HepG2 (cell line): ENCODE results near the gene KRTAP12-2. TPM values are rescaled to one million over a fixed set of nuclear protein-coding genes. Genes with fewer than 3 reads are reported as not detected.

Experiments used
- CSRNP2 ChIP-seq: sonication (generic); formaldehyde crosslinking; conservative IDR thresholded peaks from 2 replicates; pipeline ENCODE4 v1.8.0; 2022; ENCODE audit warnings: low read depth, missing genetic modification reagents
- EZH2 ChIP-seq: conservative IDR thresholded peaks from 2 replicates; pipeline ENCODE4 v1.6.1; 2012; ENCODE audit warnings: mild to moderate bottlenecking, low read depth, low read length, moderate library complexity
- FOXJ3 ChIP-seq: sonication (generic); formaldehyde crosslinking; IDR thresholded peaks from 2 replicates; pipeline ENCODE4 v1.4.0; 2020; ENCODE audit warnings: missing genetic modification reagents, mild to moderate bottlenecking, borderline replicate concordance
- HDAC1 ChIP-seq: sonication (generic); formaldehyde crosslinking; IDR thresholded peaks from 2 replicates; pipeline ENCODE4 v1.5.1; 2020; ENCODE audit warnings: mild to moderate bottlenecking, missing genetic modification reagents
- MAF1 ChIP-seq: sonication (generic); formaldehyde crosslinking; IDR thresholded peaks from 2 replicates; pipeline ENCODE4 v1.5.0; 2020; ENCODE audit warnings: missing genetic modification reagents, borderline replicate concordance
- PAF1 ChIP-seq: IDR thresholded peaks from 2 replicates; pipeline ENCODE4 v1.6.1; 2016; ENCODE audit warnings: missing genetic modification reagents, missing compliant biosample characterization
- PHF5A ChIP-seq: IDR thresholded peaks from one replicate; pipeline ENCODE4 v1.6.1; 2018; ENCODE audit warnings: low read depth, missing genetic modification reagents; ENCODE audit not compliant: unreplicated experiment
- PLRG1 ChIP-seq: fragments of 450-650 bp; conservative IDR thresholded peaks from 2 replicates; pipeline ENCODE4 v1.6.1; 2016
- PPARG ChIP-seq: conservative IDR thresholded peaks from 2 replicates; pipeline ENCODE4 v1.6.1; 2016; ENCODE audit warnings: missing biosample characterization, missing genetic modification reagents
- SIX4 ChIP-seq: sonication (generic); formaldehyde crosslinking; IDR thresholded peaks from 2 replicates; pipeline ENCODE4 v1.4.0; 2020; ENCODE audit warnings: missing genetic modification reagents
- ZBTB39 ChIP-seq: sonication (generic); formaldehyde crosslinking; IDR thresholded peaks from 2 replicates; pipeline ENCODE4 v1.5.0; 2020; ENCODE audit warnings: missing genetic modification reagents
- polyA plus RNA-seq, 8 experiments: library from polyadenylated mRNA; depleted of rRNA in 3 of 8; stranded (reverse) in 7 of 8; unstranded in 1 of 8; fragments of >200 nt; fragmentation: Illumina TruSeq in 4 of 8; extraction: Trizol in 4 of 8; gene quantifications; 2 replicates each; pipeline versions ENCODE4 v1.2.1 to v1.2.3, GENCODE V29; 2011 to 2016; ENCODE audit warnings: low read depth in 4 of 8, missing spikeins in 1 of 8, mixed read lengths in 1 of 8; ENCODE audit not compliant: insufficient read depth in 1 of 8
- total RNA-seq, 5 experiments: library from RNA; depleted of rRNA; stranded (reverse); fragments of >200 nt; fragmentation: Illumina TruSeq; extraction: Trizol; gene quantifications; 2 replicates each; pipeline ENCODE4 v1.2.3, GENCODE V29; 2016; ENCODE audit warnings: low read depth in 1 of 5
- TF ChIP-seq, protein P1 (sequence below): sonication (generic); formaldehyde crosslinking; IDR thresholded peaks from 2 replicates; pipeline ENCODE4 v1.5.0; 2020; ENCODE audit warnings: missing genetic modification reagents
- TF ChIP-seq, protein P2 (sequence below): sonication (generic); formaldehyde crosslinking; conservative IDR thresholded peaks from 2 replicates; pipeline ENCODE4 v1.4.0; 2020; ENCODE audit warnings: missing genetic modification reagents
- TF ChIP-seq, protein P3 (sequence below): sonication (generic); formaldehyde crosslinking; IDR thresholded peaks from 2 replicates; pipeline ENCODE4 v1.4.0; 2020; ENCODE audit warnings: missing genetic modification reagents, mild to moderate bottlenecking, borderline replicate concordance

Gene KRTAP12-2
- total and polyA plus RNA-seq, 2 of the 13 experiments (the other 11 are each of a cell fraction or from before 2014, with no cell fraction given) = not detected

- TF ChIP-seq, protein P1, sequence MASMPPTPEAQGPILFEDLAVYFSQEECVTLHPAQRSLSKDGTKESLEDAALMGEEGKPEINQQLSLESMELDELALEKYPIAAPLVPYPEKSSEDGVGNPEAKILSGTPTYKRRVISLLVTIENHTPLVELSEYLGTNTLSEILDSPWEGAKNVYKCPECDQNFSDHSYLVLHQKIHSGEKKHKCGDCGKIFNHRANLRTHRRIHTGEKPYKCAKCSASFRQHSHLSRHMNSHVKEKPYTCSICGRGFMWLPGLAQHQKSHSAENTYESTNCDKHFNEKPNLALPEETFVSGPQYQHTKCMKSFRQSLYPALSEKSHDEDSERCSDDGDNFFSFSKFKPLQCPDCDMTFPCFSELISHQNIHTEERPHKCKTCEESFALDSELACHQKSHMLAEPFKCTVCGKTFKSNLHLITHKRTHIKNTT (CRISPR knock-in tag) = no peak
- TF ChIP-seq PHF5A (CRISPR knock-in tag) (no peak), PLRG1 (no peak), PAF1 (no peak), HDAC1 (CRISPR knock-in tag) (no peak; the same call in 1 of the 2 replicates), EZH2 (no peak), ZBTB39 (CRISPR knock-in tag) (no peak), PPARG (CRISPR knock-in tag) (peak; percentile 60; the same call in 1 of the 2 replicates), CSRNP2 (CRISPR knock-in tag) (no peak), FOXJ3 (CRISPR knock-in tag) (no peak), MAF1 (CRISPR knock-in tag) (no peak), SIX4 (no peak)
- TF ChIP-seq, protein P2, sequence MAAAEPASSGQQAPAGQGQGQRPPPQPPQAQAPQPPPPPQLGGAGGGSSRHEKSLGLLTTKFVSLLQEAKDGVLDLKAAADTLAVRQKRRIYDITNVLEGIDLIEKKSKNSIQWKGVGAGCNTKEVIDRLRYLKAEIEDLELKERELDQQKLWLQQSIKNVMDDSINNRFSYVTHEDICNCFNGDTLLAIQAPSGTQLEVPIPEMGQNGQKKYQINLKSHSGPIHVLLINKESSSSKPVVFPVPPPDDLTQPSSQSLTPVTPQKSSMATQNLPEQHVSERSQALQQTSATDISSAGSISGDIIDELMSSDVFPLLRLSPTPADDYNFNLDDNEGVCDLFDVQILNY (CRISPR knock-in tag) = no peak
- TF ChIP-seq, protein P3, sequence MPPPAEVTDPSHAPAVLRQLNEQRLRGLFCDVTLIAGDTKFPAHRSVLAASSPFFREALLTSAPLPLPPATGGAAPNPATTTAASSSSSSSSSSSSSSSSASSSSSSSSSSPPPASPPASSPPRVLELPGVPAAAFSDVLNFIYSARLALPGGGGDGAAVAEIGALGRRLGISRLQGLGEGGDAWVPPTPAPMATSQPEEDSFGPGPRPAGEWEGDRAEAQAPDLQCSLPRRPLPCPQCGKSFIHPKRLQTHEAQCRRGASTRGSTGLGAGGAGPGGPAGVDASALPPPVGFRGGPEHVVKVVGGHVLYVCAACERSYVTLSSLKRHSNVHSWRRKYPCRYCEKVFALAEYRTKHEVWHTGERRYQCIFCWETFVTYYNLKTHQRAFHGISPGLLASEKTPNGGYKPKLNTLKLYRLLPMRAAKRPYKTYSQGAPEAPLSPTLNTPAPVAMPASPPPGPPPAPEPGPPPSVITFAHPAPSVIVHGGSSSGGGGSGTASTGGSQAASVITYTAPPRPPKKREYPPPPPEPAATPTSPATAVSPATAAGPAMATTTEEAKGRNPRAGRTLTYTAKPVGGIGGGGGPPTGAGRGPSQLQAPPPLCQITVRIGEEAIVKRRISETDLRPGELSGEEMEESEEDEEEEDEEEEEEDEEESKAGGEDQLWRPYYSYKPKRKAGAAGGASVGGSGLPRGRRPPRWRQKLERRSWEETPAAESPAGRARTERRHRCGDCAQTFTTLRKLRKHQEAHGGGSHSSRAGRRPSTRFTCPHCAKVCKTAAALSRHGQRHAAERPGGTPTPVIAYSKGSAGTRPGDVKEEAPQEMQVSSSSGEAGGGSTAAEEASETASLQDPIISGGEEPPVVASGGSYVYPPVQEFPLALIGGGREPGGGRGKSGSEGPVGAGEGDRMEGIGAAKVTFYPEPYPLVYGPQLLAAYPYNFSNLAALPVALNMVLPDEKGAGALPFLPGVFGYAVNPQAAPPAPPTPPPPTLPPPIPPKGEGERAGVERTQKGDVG (CRISPR knock-in tag) = no peak
Observed at GRCh38 chr21:44700101-44701022, 33.6 kb upstream of the KRTAP12-2 start (continued).
